NCI-H2171 (cell line): ENCODE results near the gene POLR2J3.
"Not testable (repeated sequence)": the region's sequence is repeated elsewhere in the genome, so short reads cannot be mapped to it uniquely, and the experiment has no call there.

Source experiments
- DNase-seq: peaks from one replicate; lab custom pipeline; 2025; lab: John Stamatoyannopoulos, UW

Gene POLR2J3

DNA sequence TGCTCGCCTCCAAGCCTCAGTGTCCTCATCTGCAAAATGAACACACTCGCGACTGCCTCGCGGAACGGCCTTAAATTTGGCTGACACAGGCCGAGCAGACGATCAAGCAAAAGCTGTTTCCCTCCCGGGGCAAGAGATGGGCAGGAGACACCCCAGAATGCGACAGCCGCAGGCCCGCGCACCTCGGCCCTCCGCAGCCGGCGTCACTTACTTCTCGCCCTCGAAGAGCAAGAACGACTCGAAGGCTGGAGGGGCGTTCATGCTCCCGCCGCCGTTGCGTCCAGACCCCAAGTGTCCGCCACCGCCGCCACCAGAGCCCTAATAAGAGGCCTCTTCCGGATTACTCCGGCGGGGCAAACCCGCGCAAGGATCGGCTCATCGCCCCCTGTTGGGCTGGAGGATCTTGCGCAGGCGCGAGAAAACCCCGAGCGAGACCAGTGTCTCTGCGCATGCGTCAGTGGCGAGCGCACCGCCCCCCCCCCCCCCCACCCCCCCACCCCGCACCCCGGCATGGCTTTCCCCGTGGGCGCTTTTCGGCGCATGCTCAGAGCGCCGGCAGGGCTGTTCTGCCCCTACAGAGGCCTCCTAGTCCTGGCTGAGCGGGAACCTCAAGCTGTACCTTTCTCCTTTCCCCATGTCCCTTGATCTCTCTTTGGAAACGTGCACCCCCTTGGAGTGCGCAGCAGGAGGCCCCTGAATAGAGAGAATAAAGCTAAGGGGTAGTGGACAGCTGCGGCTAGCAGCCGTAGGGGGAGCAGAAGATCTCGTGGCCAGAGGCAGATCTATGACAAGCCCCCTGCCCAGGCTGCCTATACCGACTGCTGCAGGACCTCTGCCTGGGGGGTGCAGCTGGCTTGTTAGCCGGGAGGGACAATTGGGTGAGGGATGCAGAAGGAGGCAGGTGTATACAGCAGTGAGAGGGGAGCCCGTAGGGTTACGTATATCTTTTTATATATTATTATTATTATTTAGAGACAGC is at the start of gene POLR2J3:
TSS of gene POLR2J3 (minus strand) at position 323 of the 979 bp plus-strand sequence. CDS start at position 261, 62 bp downstream.
- DNase-seq = not testable (repeated sequence)

DNA sequence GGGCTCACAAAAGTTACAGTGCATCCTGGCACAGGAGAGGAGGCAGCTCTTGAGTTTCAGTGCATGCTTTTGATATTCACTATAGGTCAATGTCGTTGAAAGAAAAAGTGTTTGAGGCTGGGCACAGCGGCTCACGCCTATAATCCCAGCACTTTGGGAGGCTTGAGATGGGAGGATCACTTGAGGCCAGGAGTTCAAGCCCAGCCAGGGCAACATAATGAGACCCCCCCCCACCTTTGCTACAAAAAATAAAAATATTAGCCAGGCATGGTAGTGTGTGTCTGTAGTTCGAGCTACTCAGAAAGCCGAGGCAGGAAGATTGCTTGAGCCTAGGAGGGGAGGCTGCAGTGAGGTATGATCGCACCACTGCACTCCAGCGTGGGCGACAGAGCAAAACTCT is 45.7 kb upstream of the POLR2J3 start:
- not testable (repeated sequence) for DNase-seq

DNA sequence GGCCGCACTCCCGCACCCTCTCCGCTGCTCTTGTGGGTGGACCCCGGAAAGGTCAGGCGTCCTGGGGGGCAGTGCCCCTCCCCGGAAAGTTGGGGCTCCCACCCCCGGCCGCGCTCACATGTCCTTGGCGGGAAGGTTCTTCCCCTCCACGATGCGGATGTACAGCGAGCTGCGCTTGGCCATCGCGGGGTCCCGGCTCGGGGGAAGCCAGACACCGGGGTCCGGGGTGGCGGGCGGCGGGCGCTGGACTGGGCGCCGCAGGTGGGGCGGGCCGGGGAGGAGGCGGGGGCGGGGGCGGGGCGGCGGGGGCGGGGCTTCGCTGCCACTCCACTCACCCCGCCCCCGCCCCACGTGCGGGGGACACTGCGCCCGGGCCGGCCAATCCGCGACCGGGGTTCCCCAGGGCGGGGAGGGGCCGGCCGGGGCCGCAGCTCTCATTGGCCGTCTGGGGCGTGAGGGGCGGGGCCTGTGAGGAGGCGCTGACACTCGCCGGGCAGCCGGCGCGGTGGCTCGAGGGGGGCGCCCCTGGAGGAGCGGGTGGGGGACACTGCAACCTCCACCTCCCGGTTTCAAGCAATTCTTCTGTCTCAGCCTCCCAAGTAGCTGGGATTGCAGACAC is 44.2 kb upstream of the POLR2J3 start, which contains the start of gene RASA4:
TSS of gene RASA4 (minus strand) at position 250 of the 619 bp plus-strand sequence. CDS start at position 183, 67 bp downstream.
- not testable (repeated sequence) for DNase-seq

DNA sequence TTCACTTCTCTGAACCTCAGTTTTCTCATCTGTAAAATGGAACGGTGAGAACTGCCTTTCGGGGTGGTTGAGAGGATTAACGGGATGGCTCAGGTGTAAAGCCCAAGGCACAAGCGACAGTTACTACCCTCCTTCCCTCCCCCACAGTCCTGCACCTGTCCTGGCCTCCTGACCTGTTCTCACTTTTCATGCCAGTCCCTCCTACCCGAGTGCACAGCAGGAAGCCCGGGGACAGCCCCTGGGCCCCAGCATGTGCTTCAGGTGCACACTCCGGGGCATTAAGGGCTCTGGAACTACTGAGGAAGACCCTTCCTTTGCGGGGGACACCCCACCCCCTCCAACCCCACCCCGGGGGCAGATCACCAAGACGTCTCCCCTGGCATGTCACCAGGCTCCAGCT is 43.5 kb upstream of the POLR2J3 start:
- not testable (repeated sequence) for DNase-seq

DNA sequence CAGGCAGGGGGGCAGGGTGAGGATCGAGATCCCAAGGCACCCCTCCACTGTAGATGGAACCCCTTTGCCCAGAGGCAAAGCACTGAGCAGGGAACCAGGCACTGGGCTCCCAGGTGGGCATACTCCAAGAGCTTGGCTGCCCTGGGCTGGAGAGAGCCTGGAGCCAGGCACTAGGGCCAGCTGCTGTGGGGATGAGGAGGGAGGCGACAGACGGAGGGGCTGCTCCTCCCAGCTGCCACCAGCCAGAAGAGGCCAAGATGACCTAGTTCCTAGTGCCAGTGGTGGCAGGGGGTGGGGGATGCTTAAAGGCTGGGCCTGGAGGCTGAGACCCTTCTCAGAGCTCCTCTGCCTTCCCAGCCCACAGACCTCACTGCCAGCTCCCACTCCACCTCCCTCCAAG is 42.5 kb upstream of the POLR2J3 start:
- DNase-seq = not testable (repeated sequence)

DNA sequence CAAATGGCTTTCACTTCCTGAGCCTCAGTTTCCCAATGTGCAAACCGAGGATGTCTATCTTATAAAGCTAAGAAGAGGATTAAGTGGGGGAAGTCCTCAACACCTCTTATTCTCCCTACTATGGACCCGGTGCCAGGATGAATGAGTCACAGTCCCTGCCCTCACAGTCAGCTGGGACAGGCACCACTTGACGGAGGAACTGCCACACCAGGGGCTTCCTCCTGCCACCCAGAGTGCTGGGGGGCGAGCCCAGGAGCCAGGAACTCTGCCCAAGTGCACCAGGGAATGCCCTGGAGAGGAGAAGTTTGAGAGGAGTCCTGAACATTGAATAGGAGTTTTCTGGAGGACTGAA is 41.9 kb upstream of the POLR2J3 start:
- DNase-seq = not testable (repeated sequence)

DNA sequence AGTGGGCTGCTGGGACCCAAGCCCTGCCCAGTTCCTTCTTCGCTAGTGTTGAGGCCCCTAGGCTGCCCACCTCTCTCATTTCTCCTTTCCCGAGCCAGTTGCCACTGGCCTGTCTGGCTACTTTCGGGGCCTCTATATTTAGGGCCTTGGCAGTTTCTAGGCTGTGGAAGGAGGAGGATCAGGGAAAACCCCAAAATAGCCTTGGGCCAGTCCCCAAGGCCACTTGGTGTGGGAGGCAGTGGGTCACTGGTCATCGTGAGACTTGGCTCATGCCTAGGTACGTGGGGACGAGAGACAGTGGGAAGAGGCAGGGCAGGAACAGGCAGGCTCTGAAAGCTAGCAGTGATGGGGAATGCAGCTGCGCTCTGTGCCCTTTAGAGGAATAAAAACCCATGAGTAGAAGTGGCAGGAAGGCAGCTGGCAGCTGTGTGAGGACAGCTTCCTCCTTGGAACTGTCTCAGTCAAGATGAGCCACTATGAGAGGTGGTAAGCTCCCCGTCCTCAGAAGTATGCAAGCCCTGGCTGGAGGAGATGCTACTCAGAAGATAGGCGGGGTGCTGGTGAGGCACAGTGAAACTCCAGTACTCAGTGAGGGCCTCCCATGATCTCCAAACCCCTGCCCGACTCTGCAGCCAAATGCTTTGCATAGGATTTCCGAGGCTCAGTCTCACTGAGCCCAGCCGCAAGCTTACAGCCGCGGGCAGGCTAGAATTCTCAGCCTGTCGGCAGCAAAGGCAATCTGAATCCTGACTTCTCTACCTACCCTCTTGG is 41.4 kb upstream of the POLR2J3 start:
- not testable (repeated sequence) for DNase-seq

DNA sequence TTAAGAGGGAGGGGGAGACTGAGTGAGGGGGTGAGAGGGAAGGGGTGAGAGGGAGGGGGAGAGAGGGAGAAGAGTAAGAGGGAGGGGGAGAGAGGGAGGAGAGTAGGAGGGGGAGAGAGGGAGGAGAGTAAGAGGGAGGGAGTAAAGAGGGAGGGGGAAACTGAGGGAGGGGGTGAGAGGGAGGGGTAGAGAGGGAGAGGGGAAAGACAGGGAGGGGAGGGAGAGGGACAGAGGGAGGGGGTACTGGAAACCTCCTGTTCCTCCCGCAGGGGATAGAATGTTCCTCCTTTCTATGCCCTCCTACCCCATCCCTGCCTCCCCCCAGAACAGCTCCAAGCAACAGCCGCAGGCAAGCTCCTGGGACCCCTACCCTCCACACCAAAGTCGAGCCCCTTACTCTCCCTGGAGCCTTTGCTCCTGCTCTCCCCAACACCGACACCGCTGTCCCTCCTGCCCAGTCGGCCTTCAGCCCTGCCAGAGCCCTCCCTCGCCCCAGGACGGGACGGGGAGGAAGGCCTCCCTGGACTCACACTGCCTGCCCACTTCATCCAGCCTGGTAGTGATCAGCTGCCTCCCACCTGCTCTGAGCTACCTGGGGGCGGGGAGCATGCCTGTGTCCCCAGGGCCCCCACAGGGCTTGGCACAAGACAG is 39.4 kb upstream of the POLR2J3 start:
- not testable (repeated sequence) for DNase-seq

DNA sequence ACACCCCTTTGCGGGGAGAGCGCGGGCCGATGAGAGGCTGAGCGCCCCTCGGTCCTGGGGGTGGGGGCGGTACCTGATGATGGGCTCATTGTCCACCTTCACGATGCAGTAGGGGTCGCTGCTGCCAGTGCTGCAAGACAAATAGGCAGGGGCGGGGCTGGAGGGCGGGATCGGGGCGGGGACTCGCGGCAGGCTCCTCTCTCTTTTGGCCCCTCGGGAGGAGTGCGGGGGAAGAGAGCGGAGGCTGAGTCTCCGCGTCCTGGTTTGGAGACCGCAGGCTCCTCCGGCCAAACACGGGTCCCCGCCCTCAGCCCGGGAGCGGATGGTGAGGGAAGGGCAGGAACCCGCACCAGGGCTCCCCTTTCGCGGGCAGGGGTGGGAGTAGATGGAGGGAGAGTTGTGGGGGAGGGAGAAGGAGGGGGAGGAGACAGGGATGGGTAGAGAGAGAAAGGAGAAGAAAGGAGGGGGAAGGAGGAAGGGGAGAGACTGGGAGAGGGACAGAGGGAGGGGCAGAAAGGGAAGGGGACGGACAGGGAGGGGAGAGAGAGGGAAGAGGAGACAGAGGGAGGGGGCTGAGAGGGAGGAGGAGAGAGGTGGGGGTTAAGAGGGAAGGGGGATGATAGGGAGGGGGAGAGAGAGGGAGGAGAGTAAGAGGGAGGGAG is 38.8 kb upstream of the POLR2J3 start:
- DNase-seq = not testable (repeated sequence)

DNA sequence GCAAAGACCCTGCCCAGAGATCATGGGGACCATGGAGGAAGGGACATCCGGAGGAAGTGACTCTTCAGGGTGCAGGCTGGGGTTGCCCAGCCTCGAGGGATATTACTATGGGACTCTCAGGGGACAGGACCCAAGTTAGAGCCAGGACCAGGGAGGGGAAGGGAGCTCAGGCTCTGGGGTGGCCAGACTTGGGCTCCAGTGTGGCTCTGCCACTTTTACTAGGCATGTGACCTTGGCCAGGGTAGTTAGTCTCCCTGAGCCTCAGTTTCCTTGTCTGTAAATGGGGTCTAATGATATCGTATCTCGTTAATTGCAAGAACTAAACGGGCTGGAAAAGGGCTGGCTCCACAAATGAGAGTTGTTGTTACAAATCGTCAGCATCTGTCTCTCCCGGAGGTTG is 38.1 kb upstream of the POLR2J3 start:
- not testable (repeated sequence) for DNase-seq

DNA sequence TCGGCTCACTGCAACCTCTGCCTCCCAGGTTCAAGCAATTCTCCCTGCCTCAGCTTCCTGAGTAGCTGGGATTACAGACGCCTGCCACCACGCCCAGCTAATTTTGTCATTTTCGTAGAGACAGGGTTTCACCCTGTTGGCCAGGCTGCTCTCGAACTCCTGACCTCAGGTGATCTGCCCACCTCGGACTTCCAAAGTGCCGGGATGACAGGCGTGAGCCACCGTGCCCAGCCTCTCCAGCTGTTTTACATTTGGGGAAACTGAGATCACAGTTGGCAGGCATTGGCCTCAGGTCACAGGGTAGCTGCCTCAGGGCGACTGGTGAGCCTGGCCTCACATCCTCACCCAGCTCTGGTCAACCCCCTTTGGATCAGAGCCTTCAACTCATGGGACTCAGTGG is 37.4 kb upstream of the POLR2J3 start:
- not testable (repeated sequence) for DNase-seq

DNA sequence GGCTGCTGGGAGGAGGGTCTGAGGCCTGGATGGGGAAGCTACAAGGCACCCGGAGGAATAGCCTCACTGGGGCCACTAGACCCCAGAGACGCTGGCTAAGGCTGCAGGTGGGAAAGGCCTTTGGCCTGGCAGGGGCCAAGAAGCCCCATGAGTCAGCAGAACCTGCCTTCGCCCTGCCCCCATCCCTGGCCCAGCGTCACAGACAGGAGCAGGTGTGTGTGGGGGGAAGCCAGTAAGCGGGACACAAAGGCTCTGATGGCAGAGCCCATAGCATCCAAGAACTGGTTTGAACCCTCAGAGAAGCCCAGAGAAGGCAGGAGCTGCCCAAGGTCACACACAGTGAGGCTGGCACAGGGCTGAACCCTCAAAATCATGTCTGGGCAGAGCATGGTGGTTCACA is 34.5 kb upstream of the POLR2J3 start:
- not testable (repeated sequence) for DNase-seq

DNA sequence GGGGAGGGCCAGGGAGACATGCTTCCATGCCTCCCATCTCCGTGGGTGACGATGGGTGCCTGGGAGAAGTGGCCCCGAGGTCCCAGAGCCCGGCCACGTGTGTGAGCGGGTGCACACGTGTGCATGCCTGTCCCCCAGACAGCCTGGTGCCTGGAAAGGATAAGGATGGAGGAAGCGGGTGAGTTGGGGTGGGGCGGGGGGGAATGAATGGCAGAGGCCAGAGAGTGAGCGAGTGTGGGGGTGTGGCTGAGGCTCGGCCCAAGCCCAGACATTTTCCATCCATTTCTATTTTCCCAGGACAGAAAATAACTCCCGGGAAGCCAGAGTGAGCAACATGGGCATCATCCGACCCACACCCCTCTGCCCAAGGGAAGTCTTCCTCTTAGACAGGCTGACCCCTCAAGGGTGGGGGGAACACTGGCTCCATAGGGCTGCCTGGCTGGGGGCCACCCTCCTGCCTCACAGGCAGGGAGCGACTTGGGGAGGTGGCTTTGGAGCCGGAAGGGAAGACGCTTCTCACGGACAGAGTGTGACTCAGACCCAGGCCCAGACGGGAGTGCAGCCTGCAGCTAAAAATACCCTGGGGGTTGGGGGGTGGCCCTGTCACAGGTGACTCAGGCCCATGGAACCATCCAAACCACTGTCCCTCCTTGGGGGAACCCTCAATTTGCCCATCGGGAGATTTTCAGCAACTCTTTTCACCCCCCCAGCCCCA is 32.2 kb upstream of the POLR2J3 start:
- not testable (repeated sequence) for DNase-seq

DNA sequence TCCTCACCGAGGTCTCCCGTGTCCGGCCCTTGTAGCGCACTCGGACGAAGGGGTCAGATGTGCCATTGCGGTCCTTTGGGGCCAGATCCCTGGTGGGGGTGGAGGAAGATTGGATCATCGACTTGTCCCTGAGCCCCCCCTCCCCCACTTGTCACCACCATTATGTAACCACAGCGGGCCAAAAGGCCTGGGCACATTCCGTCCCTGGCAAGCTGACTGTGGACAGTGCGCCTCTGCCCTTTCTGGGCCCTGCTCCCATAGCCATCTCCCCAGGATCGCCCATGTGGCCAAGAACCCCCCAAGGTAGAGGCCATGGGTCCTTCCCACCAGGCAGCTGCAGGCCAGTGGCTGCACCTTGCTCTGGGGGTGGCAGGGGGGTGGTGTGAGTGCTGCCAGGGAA is 29.9 kb upstream of the POLR2J3 start:
- not testable (repeated sequence) for DNase-seq

DNA sequence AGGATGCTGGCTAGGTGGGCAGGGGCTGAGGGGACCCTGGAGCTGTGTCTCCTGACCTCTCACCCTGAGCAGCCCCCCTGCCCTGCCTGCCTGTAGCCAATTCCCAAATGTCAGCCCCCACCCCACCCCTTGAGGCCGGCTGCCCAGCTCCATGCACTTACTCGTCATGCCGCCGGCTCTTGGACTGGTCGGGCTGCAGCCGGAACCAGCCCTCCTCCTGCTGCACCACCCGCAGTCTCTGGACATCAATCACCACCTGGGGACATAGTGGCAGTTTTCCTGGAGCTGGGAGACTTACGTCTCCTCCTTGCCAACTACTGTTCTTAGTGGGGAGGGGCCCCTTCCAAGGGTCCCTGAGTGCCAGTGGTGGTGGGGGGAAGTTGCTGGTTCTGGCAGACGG is 27.3 kb upstream of the POLR2J3 start:
- DNase-seq = not testable (repeated sequence)

DNA sequence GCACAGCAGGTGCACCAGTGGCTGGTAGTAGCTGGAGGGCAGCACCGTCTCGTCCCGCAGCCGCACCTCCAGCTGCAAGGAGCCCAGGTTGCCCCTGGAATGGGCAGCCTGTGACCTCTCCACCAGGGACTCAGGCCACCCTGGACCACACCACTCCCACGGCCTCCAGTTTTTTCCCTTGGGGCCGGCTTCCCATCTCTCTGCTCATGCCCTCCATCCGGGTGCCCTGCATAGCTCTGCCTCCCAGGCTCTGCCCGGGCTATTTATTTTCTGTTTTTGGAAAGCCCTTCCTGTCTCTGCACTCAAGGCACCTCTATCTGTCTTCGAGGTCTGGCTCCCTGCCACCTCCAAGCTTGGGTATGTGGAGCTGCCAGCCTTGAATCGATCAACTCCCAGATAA is 23.7 kb upstream of the POLR2J3 start:
- not testable (repeated sequence) for DNase-seq

DNA sequence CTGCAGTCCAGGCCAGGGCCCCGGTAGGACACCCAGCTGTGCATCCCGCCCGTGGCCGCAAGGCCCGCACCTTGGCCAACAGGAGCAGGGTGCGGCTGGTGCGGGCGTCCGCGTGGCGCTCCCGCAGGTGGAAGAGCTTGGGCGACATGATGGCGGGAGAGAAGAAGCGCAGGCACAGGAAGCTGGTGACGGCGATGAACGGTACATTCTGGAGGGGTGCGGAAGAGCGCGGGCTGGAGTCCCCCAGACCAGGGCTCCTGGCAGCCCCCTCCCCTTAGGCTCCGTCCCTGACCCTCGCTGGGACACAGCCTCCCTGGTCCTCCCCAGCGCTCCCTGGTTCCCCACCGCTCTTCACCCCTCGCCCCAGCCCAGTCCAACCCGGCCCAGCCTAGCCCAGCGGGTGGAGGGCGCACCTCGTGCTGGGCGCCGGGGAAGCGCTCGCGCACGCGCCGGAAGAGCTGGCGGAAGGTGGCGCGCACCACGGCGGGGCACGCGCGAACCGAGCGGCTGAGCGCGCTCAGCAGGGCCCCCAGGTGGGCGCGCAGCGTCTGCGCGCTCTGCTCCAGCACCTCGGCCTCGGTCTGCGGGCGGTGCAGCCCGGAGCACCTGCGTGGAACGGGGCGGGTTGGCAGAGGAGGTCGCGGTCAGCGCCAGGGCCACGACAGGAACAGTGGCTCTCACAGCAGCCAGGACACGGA is 21.4 kb upstream of the POLR2J3 start:
- not testable (repeated sequence) for DNase-seq

DNA sequence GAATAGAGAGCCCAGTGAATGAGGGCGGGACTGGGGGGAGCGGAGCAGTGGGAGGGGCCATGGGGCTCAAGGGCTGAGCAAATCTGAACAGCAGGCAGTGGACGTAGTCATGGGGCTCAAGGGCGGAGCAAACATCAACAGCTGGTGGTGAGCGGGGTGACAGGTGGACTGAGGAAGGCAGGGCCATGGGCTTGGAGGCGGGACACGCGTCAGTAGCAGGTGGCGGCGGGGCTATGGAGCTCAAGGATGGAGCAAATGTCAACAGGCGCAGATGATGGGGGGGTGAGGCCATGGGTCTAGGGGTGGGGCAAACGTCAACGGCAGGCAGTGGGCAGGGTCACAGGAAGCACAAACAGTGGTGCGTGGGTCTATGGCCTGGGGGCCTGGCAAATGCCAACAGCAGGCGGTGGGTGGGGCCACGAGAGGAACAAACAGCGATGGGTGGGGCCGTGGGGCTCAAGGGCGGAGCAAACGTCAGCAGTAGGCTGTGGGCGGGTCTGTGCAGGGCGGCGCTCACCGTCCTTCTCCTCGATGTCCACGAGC is 20.2 kb upstream of the POLR2J3 start:
- DNase-seq = not testable (repeated sequence)

DNA sequence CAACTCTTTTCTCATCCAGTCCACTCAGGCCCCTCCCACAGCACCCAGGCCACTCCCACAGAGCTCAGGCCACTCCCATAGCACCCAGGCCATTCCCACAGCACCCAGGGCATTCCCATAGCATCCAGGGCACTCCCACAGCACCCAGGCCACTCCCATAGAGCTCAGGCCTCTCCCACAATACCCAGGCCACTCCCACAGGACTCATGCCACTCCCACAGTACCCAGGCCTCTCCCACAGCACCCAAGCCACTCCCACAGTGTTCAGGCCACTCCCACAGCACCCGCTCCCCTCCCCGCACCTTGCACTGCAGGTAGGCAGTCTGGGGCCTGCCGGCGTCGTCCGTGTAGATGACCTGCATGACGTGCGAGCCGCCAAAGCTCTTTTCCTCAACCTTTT is 17.5 kb upstream of the POLR2J3 start:
- DNase-seq = not testable (repeated sequence)
